CD14-positive monocyte (primary cell): ENCODE measurements around the gene TMCO4. TPM values are rescaled to one million over a fixed set of nuclear protein-coding genes. Genes with fewer than 3 reads are reported as not detected.
A peak's percentile ranks its signal among the peaks of the same experiment; 100 is the strongest.

ENCODE experiments used
- DNase-seq, 3 donors: peaks; one replicate each; pipeline ENCODE4 v3.0.0-alpha.2; 2011 to 2022
- H2AFZ ChIP-seq: 2 replicates; pipeline ENCODE4 v1.6.0; 2012; ENCODE audit warnings: mild to moderate bottlenecking, low read depth, low read length, inconsistent platforms; ENCODE audit not compliant: insufficient read depth, poor library complexity, severe bottlenecking
- H3K27ac ChIP-seq, 2 donors: 1 replicate in 1 of 2; 2 replicates in 1 of 2; pipeline ENCODE4 v1.5.1; 2012 to 2013; ENCODE audit warnings: low read length in 2 of 2, control low read depth in 1 of 2, inconsistent platforms in 1 of 2, low read depth in 1 of 2, mild to moderate bottlenecking in 1 of 2
- H3K27me3 ChIP-seq, 2 donors: one replicate each; pipeline versions ENCODE4 v1.6.0 to v1.6.1; 2011 to 2013; ENCODE audit warnings: low read length in 2 of 2; ENCODE audit not compliant: control insufficient read depth in 2 of 2, insufficient read depth in 2 of 2
- H3K36me3 ChIP-seq, 2 donors: replicated peaks in 1 of 2; 1 replicate in 1 of 2; 2 replicates in 1 of 2; pipeline versions ENCODE4 v1.5.1 to v1.6.1; 2012 to 2013; ENCODE audit warnings: low read length in 2 of 2, control low read depth in 1 of 2, inconsistent platforms in 1 of 2, mild to moderate bottlenecking in 1 of 2; ENCODE audit not compliant: insufficient read depth in 2 of 2, control insufficient read depth in 1 of 2
- H3K4me1 ChIP-seq, 2 donors: 1 replicate in 1 of 2; 2 replicates in 1 of 2; pipeline versions ENCODE4 v1.5.1 to v1.6.1; 2012 to 2013; ENCODE audit warnings: low read length in 2 of 2, control low read depth in 1 of 2, inconsistent platforms in 1 of 2, mild to moderate bottlenecking in 1 of 2, moderate library complexity in 1 of 2; ENCODE audit not compliant: insufficient read depth in 2 of 2, control insufficient read depth in 1 of 2
- H3K4me2 ChIP-seq: replicated peaks from 2 replicates; pipeline ENCODE3; 2012; ENCODE audit warnings: low read length, moderate library complexity, mild to moderate bottlenecking; ENCODE audit not compliant: poor library complexity, severe bottlenecking; ENCODE audit errors: extremely low read depth
- H3K4me3 ChIP-seq, 3 experiments: fragments of 200-600 bp in 1 of 3; sonication (generic) in 1 of 3; replicated peaks in 1 of 3; 1 replicate in 2 of 3; 2 replicates in 1 of 3; pipeline ENCODE4 v1.5.1; 2011 to 2013; ENCODE audit warnings: low read length in 3 of 3, mild to moderate bottlenecking in 3 of 3, control low read depth in 2 of 3, low read depth in 2 of 3, inconsistent platforms in 1 of 3, moderate library complexity in 1 of 3
- H3K79me2 ChIP-seq: 2 replicates; pipeline ENCODE4 v1.6.0; 2012; ENCODE audit warnings: mild to moderate bottlenecking, control low read depth, inconsistent platforms, low read length, moderate library complexity; ENCODE audit not compliant: insufficient read depth
- H3K9ac ChIP-seq: 2 replicates; pipeline ENCODE4 v1.6.0; 2017; ENCODE audit warnings: low read length, mild to moderate bottlenecking; ENCODE audit not compliant: insufficient read depth, poor library complexity, severe bottlenecking
- H3K9me3 ChIP-seq, 2 donors: replicated peaks in 1 of 2; 1 replicate in 1 of 2; 2 replicates in 1 of 2; pipeline versions ENCODE4 v1.5.1 to v1.6.1; 2012 to 2013; ENCODE audit warnings: low read length in 2 of 2, control low read depth in 1 of 2; ENCODE audit not compliant: control insufficient read depth in 1 of 2, insufficient read depth in 1 of 2
- H4K20me1 ChIP-seq: 2 replicates; pipeline ENCODE4 v1.6.0; 2012; ENCODE audit warnings: mild to moderate bottlenecking, low read length, control low read depth, moderate library complexity; ENCODE audit not compliant: insufficient read depth
- H3K27ac Mint-ChIP-seq, 7 donors: one replicate each; pipeline ENCODE4 v1.8.0; 2020; ENCODE audit warnings: mild to moderate bottlenecking in 7 of 7, mixed read lengths in 7 of 7, moderate library complexity in 6 of 7, inconsistent platforms in 2 of 7
- H3K27me3 Mint-ChIP-seq, 3 donors: one replicate each; pipeline ENCODE4 v1.8.0; 2021 to 2022; ENCODE audit warnings: low read depth in 3 of 3, mild to moderate bottlenecking in 3 of 3, mixed read lengths in 3 of 3, moderate library complexity in 3 of 3, inconsistent platforms in 1 of 3
- H3K36me3 Mint-ChIP-seq, 2 donors: one replicate each; pipeline ENCODE4 v1.8.0; 2020; ENCODE audit warnings: mixed read lengths in 2 of 2, inconsistent platforms in 1 of 2, mild to moderate bottlenecking in 1 of 2
- H3K4me1 Mint-ChIP-seq: one replicate; pipeline ENCODE4 v1.8.0; 2020; ENCODE audit warnings: mild to moderate bottlenecking, mixed read lengths
- H3K4me3 Mint-ChIP-seq, 2 donors: one replicate each; pipeline ENCODE4 v1.8.0; 2020; ENCODE audit warnings: mild to moderate bottlenecking in 2 of 2, mixed read lengths in 2 of 2, moderate library complexity in 1 of 2
- H3K9me3 Mint-ChIP-seq, 7 donors: one replicate each; pipeline ENCODE4 v1.8.0; 2020 to 2022; ENCODE audit warnings: mixed read lengths in 7 of 7, mild to moderate bottlenecking in 6 of 7, moderate library complexity in 6 of 7, inconsistent platforms in 2 of 7
- WGBS: methylation state at CpG from one replicate; pipeline ENCODE4 v1.1.5; 2013; ENCODE audit warnings: missing lambda C conversion rate; ENCODE audit not compliant: insufficient coverage; 5-methylcytosine and 5-hydroxymethylcytosine counted together
- intact Hi-C, 2 donors: fragments of 100-400 bp; cut with micrococcal nuclease; formaldehyde crosslinking; loops; one replicate each; pipeline versions ENCODE4 v1.15.0 to v1.15.1; 2023
- polyA plus RNA-seq, 3 donors: library from polyadenylated mRNA; depleted of rRNA in 1 of 3; unstranded in 2 of 3; stranded (reverse) in 1 of 3; fragments of 300-500 nt in 2 of 3; fragments of >200 nt in 1 of 3; fragmentation: Illumina TruSeq in 2 of 3; gene quantifications; 1 replicate in 2 of 3; 2 replicates in 1 of 3; pipeline ENCODE4 v1.2.3, GENCODE V29; 2012 to 2021
- TF ChIP-seq, protein P1 (sequence below): fragments of 200-600 bp; IDR thresholded peaks from one replicate; pipeline ENCODE4 v1.8.0; 2022; ENCODE audit warnings: antibody characterized with exemption, mild to moderate bottlenecking

TMCO4 gene
- polyA plus RNA-seq, 3 donors = 6.9 to 10.1 (median 7.9) TPM

DNA sequence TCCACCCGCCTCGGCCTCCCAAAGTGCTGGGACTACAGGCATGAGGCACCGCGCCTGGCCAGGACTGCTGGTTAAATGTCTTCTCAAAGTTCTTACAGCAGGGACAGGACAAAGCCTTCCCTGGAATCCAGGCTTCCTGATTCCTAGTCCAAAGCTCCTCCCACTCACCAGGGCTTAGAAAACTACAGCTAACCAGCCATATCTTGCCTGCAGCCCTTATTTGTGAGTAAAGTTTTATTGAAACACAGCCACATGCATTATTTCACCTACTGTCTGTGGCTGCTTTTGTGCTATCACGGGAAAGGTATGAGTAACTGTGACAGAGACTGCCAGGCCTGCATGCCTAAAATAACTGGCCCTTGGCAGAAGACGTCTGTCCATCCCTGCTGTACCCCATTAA, 24.4 kb downstream of the TMCO4 start:
- Mint-ChIP-seq H3K27me3 (no peaks in the 10 kb centered on the region), H3K4me1 (no peaks in the 10 kb centered on the region), H3K9me3 (no peaks in the 10 kb centered on the region), H3K27ac (peak overlapping the region in 1 of 7 donors; percentile 62), H3K4me3 (no peak overlapping the region), H3K36me3 (peaks cover 59 to 74% of the 10 kb centered on the region in 2 donors)
- intact Hi-C loops = no loop called here
- Histone ChIP-seq H3K79me2 (no peaks in the 10 kb centered on the region), H3K9me3 (no peaks in the 10 kb centered on the region), H3K4me3 (no peak overlapping the region), H3K27ac (no peak overlapping the region), H2AFZ (no peak overlapping the region), H3K27me3 (no peaks in the 10 kb centered on the region), H3K4me2 (no peak overlapping the region), H4K20me1 (no peaks in the 10 kb centered on the region), H3K36me3 (peaks cover 55 to 83% of the 10 kb centered on the region in 2 donors), H3K4me1 (no peaks in the 10 kb centered on the region), H3K9ac (no peak overlapping the region)
- TF ChIP-seq, protein P1, sequence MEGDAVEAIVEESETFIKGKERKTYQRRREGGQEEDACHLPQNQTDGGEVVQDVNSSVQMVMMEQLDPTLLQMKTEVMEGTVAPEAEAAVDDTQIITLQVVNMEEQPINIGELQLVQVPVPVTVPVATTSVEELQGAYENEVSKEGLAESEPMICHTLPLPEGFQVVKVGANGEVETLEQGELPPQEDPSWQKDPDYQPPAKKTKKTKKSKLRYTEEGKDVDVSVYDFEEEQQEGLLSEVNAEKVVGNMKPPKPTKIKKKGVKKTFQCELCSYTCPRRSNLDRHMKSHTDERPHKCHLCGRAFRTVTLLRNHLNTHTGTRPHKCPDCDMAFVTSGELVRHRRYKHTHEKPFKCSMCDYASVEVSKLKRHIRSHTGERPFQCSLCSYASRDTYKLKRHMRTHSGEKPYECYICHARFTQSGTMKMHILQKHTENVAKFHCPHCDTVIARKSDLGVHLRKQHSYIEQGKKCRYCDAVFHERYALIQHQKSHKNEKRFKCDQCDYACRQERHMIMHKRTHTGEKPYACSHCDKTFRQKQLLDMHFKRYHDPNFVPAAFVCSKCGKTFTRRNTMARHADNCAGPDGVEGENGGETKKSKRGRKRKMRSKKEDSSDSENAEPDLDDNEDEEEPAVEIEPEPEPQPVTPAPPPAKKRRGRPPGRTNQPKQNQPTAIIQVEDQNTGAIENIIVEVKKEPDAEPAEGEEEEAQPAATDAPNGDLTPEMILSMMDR = no peak
- no peak for DNase-seq
- WGBS = no CpG with 5 or more reads among the region's 6 CpGs

DNA sequence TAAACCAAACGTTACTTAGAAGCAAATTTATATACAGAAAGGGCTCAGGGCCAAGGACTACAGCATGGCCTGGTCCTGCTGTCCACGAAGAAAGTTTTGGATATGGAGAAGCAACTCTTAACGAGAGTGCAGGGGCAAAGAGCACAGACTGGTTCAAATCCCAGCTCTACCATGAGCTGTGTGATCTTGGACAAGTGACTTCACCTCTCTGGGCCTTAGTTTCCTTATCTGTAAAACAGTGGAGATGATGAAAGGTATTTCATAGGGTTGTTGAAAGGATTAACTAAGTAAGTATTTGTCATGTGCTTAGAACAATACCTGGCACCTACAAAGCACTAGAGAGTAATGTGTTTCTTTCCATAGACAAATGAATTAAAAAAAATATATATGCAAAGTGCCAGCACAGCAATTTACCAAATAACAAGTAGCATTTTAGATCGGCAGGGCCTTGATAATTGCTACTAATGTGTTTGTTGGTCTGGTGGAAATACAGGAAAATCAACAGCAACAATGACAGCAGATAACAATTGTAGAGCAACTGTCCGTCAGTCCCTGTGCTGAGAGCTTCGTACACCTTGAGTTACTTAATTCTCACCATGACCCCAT, 25.4 kb downstream of the TMCO4 start:
- TF ChIP-seq, protein P1 = no peak
- H3K4me3 Mint-ChIP-seq = no peak overlapping the region
- WGBS = 100% methylated on average over 2 of the region's 6 CpGs
- no peaks in the 10 kb centered on the region for H3K79me2 ChIP-seq
- no peaks in the 10 kb centered on the region for H4K20me1 ChIP-seq
- no peak overlapping the region for H3K9ac ChIP-seq
- no peak for DNase-seq
- intact Hi-C loops = no loop called here
- H3K9me3 ChIP-seq = no peaks in the 10 kb centered on the region
- H3K4me1 ChIP-seq = no peaks in the 10 kb centered on the region
- H3K27me3 Mint-ChIP-seq = no peaks in the 10 kb centered on the region
- no peak overlapping the region for H3K27ac ChIP-seq
- no peaks in the 10 kb centered on the region for H3K4me1 Mint-ChIP-seq
- peaks cover 48 to 83% of the 10 kb centered on the region in 2 donors for H3K36me3 ChIP-seq
- H3K4me2 ChIP-seq = no peak overlapping the region
- no peaks in the 10 kb centered on the region for H3K27me3 ChIP-seq
- H3K4me3 ChIP-seq = no peak overlapping the region
- peaks cover 58 to 74% of the 10 kb centered on the region in 2 donors for H3K36me3 Mint-ChIP-seq
- no peak overlapping the region for H2AFZ ChIP-seq
- H3K27ac Mint-ChIP-seq = peak overlapping the region in 1 of 7 donors; percentile 18
- H3K9me3 Mint-ChIP-seq = no peaks in the 10 kb centered on the region
